ENCODE results near the gene AVPR2.

Gene AVPR2

DNA sequence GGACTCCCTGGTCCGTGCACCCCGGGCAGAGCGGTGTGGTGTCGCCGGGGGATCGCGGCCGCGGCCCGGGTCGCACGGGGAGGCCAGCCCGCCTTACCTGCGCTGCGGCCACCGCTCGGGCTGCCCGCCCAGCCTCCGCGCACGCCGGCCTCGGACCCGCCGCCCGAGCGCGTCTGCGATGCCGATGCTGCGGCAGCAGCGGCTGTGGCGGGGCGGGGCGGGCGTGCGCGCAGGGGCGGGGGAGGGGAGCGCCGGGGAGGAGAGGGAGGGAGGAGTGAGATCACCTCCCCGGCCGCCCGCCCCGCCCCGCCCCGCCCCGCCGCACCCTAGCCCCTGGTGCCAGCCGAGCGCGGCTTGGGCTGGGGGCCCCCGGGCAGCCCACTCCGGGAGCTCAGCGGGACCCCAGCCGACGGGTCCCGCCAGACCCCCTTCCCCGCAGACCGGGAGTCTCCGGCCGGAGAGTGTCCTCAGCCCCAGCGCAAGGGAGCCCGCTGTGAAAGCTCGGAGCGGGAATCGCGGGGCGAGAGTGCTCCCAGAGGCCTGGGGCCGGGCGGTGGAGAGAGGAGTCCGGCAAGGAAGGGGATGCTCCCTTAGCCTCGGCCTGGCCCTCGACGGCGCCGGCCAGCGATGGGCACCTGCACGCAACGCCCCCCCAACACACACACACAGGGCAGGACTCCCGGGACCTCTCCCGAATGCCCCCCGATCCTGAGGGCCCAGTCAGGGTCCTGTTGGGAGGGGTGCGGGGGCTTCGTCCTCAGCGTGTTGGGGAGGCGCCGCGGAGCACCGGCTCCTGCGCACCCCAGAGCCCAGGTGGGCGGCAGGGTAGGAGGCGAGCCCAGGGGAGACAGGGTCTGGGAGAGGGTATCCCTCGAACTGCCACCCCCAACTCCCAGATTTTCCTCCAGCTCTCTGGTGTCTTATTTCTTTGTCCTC lies 18.2 kb upstream of the AVPR2 start, which contains the start of gene L1CAM:
L1CAM (minus strand) TSS at position 206 of the 936 bp plus-strand sequence. CDS start 10,337 bp downstream, outside the sequence.
- no peak for DNase-seq (ENCODE audit: low read depth)

DNA sequence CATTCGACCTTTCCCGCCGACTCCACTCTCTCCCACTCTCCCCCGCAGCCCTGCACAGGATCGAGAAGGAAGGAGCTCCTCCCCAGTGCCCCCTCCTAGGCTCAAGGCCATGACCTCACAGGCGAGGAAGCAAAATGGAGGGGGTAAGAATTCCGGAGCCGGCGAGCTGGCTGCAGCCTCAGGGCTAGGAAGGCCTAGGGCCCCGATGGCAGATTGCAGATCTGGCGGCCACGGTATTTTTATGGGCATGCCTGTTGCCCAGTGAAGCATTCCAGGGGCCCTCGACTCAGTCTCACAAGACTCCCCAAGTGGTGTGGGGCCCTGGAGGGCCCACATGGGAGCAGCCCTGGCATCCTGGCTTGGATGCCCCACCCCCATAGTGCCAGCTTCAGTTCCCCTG lies 17.6 kb upstream of the AVPR2 start:
- DNase-seq (ENCODE audit: low read depth) = no peak

DNA sequence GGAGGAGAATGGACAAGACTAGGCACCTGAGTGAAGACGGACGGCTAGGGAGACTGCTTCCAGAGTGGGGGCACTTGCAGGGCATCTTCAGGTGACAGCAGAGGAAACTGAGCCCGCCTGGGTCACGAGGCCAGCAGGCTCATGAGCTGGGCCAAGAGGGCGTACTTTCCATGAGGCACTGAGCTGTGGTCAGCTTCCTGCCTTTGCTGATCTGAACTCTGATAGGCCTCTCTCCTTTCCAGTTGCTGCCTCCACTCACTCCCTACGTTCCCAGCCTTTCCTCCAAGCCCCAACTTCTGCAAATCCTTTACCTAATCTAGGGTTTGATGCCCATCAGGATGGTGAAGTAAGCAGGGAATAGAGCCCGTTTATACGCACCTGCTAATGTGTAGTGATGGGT lies 17.1 kb upstream of the AVPR2 start:
- DNase-seq (ENCODE audit: low read depth) = no peak

DNA sequence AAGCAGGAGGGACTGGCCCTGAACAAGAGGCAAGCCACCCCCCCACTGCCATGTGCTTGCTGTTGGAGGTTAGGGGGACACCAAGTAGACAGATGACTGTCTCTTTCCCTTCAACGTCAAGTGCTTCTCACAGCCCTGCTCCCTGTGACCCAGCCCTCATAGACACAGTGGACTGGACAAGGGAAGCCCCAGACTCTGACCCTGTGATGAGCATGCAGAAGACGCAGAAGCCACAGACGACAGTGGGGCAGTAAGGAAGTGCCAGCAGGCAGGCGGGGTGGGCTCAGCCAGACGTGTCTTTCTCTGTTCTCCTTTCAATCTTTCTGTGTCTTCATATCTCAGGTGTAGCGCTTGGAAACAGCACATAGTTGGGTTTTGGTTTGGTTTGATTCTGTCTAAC lies 16.1 kb upstream of the AVPR2 start:
- DNase-seq (ENCODE audit: low read depth) = no peak

DNA sequence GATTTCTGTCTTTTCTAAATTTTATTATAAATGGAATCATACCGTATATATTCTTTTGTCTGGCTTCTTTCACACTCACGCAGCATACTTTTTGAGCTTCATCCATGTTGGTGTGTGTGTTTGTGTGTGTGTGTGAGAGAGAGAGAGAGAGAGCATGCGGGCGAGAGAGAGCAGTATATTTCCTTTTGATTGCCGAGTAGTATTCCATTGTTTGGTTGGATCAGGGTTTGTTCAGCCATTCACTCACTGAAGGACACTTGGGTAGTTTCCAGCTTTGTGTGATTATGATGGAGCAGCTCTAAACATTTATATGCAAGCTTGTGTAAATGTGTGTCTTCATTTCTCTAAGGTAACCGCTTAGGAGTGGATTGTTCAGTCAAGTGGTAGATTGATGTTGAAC lies 15.3 kb upstream of the AVPR2 start:
- no peak for DNase-seq (ENCODE audit: low read depth)

DNA sequence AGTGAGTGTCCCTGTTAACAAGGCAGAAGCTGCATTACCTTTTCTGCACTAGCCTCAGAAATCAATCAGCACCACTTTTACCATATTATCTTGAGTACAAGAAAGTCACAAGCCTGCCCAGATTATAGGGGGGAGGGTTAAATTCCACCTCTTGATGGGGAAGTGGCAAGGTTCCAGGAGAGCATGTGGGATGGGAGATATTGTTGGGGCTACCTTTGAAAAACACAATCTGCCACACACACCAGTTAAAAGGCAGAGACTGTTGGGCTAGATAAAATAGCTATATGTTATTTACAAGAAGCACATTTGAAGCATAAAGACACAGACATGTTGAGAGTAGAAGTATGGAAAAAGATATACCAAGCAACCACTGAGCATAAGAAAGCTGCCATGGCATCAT lies 6.6 kb upstream of the AVPR2 start:
- DNase-seq (ENCODE audit: low read depth) = no peak

DNA sequence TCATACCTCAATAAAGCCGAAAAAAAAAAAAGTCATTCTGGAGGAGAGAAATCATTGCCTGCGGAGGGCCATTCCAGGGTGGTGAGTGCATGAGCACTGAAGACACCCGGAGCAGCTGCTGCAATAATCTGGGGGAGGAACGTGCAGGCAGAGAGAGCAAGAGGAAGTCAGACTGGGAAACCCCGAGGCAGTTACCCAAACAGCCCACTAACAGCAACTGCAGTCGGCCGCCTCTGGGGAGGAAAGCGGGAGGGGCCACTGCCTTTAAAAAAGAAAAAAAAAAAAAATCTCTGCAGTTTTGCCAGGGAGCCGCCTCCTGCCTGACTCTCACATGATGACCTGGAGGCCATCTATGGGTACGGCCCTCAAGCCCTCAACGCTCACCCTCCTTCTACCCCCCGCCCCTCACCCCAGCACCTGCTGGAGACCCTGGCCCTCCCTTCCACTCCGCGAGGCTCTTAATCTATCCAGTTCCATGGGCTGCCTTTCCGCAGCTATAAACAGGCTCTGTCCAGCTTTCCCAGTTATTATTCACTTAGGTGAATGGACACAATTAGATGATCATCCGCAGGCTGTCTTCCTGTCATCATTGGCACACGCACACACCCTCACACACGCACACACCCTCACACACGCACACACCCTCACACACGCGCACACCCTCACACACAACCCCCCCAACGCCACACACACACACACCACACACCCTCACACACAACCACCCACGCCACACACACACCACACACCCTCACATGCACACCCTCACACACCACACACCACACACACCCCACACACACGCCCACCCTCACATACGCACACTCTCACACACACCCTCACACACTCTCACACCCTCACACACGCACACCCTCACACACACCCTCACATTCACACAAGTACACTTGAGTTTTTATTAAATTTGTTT lies 3.4 kb upstream of the AVPR2 start:
- DNase-seq (ENCODE audit: low read depth) = peak; percentile 40

DNA sequence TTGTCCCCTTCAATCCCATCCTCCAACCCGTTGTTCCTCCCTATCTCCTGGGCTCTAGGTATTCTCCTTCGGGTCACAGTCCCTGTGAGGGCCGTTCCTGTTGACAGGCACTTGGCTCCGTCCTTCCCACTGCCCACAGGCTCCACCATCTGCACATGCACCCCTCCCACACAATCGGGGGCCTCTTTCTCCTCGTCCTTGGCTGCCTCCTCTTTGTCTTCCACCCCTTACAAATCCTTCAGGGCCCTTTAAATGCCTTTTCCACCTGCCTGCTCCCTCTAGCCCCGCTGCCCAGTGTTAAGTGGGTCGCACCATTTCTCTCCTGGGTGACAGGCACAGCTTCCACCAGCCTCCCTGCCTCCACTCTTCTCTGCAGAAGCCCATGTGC lies 2.7 kb upstream of the AVPR2 start:
- DNase-seq (ENCODE audit: low read depth) = no peak

DNA sequence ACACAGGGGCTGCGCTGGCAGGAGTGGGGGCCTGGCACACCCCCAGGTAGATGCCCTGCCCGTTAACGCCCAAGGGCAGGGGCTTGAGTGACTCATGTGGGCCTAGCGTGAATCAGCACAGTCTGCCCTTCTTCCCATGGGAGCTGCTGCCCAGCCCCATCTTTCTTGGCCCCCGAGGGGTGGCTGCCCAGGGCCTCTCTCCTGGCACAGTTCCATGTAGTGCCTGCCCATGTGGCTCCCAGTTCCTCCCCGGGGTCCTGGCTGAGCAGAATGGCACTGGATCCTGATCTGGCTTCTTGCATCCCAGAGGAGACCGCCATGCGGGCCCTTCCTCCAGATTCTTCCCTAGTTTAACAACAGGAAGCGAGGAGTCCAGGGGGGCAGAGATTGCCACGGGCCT lies 2.1 kb upstream of the AVPR2 start:
- DNase-seq (ENCODE audit: low read depth) = no peak

DNA sequence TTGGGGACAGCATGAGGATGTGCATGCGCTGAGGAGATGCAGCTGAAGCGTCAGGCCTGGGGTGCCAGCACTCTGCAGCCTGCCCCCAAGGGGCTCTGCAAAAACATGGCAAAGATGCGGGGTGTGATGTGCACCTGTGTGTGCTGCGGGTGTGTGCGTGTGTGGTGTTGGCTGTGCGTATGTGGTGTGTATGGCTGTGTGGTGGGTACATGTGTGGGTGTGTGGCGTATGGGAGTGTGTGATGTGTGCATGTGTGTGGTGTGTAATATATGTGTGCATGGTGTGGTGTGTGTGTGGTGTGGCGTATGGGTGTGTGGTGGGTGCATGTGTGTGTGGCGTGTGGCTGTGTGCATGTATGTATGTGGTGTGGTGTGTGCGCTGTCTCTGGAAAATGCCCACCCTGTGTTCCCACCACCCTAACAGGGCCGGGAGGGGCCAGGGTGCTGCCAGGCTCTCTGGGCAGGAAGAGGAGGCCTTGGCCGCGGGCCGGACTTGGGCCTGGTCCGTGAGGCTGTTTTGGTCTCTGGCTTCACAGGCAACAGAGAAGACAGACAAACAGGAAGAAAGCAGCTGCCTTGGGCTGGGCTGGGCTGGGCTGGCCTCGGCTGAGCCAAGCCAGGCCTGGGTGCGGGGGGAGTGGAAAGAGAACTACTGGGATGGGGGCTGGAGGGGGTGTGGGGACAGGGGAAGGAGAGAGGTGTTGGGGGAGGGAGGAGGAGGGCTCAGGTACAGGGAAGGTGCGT lies 1.1 kb upstream of the AVPR2 start:
- DNase-seq (ENCODE audit: low read depth) = no peak

DNA sequence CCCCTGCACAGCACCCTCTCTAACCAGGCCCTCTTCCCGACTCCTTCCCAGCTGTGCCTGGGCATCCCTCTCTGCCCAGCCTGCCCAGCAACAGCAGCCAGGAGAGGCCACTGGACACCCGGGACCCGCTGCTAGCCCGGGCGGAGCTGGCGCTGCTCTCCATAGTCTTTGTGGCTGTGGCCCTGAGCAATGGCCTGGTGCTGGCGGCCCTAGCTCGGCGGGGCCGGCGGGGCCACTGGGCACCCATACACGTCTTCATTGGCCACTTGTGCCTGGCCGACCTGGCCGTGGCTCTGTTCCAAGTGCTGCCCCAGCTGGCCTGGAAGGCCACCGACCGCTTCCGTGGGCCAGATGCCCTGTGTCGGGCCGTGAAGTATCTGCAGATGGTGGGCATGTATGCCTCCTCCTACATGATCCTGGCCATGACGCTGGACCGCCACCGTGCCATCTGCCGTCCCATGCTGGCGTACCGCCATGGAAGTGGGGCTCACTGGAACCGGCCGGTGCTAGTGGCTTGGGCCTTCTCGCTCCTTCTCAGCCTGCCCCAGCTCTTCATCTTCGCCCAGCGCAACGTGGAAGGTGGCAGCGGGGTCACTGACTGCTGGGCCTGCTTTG lies 1.1 kb downstream of the AVPR2 start:
- no peak for DNase-seq (ENCODE audit: low read depth)

DNA sequence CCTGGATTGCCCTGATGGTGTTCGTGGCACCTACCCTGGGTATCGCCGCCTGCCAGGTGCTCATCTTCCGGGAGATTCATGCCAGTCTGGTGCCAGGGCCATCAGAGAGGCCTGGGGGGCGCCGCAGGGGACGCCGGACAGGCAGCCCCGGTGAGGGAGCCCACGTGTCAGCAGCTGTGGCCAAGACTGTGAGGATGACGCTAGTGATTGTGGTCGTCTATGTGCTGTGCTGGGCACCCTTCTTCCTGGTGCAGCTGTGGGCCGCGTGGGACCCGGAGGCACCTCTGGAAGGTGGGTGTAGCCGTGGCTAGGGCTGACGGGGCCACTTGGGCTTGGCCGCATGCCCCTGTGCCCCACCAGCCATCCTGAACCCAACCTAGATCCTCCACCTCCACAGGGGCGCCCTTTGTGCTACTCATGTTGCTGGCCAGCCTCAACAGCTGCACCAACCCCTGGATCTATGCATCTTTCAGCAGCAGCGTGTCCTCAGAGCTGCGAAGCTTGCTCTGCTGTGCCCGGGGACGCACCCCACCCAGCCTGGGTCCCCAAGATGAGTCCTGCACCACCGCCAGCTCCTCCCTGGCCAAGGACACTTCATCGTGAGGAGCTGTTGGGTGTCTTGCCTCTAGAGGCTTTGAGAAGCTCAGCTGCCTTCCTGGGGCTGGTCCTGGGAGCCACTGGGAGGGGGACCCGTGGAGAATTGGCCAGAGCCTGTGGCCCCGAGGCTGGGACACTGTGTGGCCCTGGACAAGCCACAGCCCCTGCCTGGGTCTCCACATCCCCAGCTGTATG lies 1.8 kb downstream of the AVPR2 start:
- no peak for DNase-seq (ENCODE audit: low read depth)

DNA sequence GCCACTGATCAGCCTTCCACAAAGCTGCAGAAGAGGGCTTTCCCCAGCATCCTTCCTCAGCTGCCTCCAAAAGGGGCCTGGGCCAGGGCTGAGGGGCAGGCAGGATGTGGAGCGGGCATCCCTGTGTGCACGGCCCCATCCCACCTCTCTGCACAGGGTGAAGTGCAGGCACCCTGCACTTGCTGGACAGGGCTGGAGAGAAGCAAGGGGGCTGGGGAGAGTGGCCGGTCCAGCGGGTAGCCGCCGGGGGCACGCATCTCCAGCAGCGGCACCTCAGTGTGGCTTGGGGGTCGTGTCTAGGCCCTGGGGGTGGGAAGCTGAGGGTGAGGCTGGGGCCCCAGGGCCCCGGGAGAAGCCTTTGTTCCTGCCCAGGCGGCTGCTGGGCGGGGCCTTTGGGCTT lies 3.0 kb downstream of the AVPR2 start:
- DNase-seq (ENCODE audit: low read depth) = no peak

DNA sequence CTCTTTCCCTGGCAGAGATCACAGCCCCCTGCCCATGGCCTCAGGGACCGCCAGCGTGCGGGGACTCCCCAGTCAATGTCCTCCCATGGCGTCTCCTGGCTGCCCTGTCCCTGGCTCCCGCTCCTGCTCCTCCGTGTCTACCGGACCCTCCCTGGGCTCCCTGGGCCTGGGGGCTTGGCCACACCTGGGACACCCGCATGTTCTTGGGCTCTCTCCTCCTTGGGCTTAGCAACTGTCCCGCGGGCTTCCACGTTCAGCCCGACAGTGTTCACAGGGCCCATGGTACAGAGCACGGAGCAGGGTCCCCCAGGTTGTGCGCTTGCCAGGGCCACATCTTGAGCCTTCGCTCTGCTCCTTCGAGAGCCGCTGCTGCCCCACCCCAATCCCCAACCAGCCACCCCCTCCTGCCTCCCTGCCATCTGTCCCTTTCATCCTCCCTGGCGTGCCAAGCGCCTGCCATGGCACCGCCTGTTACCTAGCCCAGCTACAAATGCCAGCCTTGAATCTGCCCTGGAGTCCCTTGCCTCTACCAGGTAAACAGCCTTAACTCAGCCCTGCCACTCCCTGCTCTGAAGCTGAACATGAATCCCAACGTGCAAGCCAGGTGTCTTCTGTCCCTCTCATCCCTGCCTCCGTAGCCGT lies 3.9 kb downstream of the AVPR2 start:
- DNase-seq (ENCODE audit: low read depth) = no peak

DNA sequence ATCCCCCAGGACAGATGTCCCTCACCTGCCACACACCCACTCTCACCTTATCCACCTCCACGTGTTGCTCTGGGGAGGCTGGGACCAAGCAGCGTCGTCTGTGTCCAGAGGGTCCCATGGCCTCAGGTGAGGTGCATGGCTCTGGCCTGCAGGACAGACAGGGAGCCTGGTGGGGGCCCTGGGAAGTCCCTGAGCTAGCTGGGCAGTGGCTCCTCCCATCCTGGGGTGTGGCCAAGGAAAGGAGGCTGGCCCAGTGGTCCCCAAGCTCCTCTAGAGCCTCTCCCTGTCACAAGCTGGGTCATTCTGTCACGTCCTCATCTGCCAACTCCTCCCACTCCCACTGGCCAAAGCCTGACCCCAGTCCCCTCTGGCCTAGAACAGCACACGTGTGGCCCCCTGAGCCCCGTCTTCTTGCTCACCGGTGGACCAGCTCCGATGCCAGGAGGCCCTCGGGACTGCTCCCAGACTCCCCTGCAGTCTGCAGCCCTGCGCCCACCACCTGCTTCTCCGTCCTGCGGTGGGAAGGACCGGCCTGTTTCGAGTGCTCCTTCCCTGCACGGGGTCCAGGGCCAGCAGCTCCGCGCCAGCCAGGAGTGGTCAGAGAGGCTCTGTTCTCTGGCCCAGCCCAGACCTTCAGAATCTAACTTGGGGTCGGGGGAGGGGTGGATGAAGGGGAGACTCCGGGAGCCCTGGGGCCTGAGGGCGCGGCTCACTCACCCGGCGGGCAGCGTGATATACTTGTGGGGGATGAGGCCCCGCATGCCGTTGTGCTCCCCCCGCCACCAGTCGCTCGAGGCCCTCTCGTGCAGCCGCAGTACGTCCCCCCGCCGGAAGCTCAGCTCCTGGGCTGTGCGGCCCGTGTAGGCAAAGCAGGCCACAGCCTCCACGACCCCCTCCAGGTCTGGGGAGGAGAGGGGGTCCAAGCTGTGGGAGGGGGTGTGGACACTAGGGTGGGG lies 4.8 kb downstream of the AVPR2 start:
- DNase-seq (ENCODE audit: low read depth) = no peak

DNA sequence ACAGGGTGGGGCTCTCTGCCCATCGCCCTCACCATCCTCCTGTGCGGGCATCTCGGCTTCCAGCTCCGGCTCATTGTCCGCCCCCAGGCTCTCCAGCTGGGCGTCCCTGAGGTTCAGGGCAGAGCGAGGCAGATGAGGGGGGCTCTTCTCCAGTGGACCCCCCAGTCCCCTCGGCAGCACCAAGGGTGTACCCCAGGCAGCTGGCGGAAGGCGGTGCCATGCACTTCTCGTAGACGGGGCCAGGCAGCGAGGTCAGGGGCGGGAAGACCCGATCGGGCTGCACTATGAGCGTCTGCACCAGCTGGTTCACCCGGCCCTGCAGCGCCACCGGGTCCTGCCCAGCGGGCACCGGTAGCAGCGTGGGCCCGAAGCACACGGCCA lies 5.5 kb downstream of the AVPR2 start:
- no peak for DNase-seq (ENCODE audit: low read depth)

DNA sequence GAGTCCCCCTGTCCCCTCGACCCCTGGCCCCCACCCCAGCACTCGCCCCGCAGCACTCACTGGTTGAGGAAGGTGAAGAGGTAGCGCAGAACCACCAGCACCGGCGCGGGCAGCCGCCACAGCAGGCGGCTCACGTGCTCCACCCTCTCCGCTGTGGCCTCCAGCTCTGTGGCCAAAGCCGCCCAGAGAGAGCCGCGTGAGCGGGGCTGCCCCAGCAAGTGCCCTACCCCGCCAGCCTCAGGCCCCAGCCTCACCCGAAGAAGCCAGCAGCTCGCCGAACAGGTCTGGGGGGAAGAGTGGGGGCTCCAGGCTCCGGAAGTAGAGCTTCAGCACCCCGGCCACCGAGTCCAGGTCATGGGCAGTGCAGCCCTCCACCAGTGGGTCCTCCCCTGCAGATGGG lies 6.0 kb downstream of the AVPR2 start:
- DNase-seq (ENCODE audit: low read depth) = no peak

DNA sequence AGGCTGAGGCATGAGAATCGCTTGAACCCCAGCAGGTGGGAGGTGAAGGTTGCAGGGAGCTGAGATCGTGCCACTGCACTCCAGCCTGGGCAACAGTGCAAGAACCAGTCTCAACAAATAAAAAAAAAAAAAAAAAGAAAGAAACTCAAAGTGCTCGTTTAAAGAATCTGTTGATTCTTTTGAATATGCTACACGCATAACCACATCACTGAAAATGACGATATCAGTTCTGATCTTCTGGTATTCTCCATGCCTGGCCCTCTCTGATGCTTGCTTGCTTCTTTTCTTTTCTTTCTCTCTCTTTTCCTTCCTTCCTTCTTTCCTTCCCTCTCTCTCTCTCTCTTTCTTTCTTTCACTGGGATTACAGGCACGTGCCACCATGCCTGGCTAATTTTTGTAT lies 7.3 kb downstream of the AVPR2 start:
- no peak for DNase-seq (ENCODE audit: low read depth)

DNA sequence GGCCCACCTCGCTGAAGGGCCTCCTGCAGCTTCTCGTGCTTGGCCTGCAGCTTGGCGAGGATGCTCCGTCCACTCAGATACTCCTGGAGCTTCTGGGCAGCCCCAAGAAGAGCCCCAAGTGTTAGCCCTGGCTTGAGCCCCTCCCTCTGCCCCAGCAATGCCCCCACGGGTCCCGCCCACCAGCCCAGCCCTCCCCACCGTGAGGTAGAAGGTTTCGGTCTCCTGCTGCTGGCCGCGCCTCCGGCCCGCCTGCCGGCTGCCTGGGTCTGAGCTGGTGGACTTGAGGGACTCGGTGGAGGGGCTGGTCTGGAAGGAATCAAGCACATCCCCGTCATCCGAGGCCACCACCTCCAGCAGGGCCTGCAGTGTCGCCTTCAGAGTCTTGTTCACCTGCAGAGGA lies 8.7 kb downstream of the AVPR2 start:
- DNase-seq (ENCODE audit: low read depth) = no peak

Data from T-helper 22 cell (primary cell).